GM10266 (cell line): ENCODE data around the gene KCNK2.

ENCODE experiments used
- DNase-seq: peaks from one replicate; pipeline ENCODE4 v3.0.0; 2012; ENCODE audit errors: extremely low spot score
- CTCF ChIP-seq: IDR thresholded peaks from 2 replicates; pipeline ENCODE4 v1.5.1; 2012; ENCODE audit warnings: mild to moderate bottlenecking, low read depth; ENCODE audit not compliant: control insufficient read depth, insufficient read depth; ENCODE audit errors: missing control alignments

The KCNK2 gene

GRCh38 chr1:215076322-215076721, 6.2 kb upstream of the KCNK2 start:
- TF ChIP-seq CTCF = no peak
- DNase-seq = peak; percentile 27

DNA sequence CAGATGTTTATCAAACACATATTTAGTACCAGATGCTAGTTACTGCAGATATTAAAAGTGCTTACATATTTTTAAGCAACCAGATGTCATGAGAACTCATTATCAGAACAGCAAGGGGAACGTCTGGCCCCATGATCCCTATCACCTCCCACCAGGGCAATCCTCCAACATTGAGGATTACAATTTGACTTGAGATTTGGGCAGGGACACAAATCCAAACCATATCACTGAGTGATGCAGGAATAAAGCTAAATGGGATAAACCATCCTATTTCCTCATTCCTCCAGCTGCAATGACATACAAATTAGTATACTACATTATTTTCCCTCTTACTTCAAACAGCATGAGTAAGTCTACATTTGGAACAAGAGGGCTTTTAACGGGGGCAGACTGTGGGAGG, 3.1 kb upstream of the KCNK2 start:
- no peak for DNase-seq
- no peak for TF ChIP-seq CTCF

DNA sequence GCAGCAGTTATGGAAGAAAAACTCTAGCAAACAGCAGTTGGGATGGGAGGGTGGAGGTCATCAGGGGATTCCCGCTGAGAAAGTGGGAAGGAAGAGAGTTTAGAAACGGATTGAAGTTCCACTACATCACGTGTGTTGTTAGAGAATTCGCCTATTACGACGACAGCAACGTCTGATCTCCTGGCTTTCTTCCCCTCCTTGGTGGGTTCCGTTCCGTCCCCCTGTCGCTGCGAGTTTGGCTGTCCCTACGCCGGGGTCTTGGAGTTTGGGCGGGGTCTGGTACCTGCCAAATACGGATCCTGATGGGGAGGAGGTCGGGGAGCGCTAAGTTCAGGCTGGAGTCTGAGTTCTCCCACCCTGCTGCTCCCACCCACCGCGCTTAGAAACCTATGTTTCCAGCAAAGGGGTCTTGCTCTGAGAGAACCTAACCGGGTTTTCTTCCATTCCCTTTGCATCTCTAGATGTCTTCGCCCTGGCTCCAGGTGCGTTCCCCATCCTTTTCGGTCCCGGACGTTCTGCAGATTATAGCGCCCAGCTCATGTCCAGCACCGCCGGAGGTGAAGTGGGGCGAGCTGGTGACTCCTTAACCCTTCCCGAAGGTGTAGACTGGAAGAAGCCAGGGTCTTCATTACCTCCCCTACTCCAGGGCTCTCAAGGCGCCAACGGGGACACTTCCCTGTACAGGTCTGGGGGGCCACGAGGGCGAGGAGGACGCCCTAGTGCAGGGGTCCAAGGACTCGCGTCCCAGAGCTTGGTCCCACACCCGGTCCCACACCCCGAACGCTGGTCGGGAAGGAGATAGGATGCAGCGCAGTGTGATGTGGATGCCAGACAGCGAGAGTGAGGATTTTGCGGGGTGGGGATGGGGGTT, 641 bp upstream of the KCNK2 start:
- no peak for DNase-seq
- TF ChIP-seq CTCF = no peak

- no peak for DNase-seq
- TF ChIP-seq CTCF = no peak
These were observed 935 bp downstream of the KCNK2 start for GRCh38 chr1:215083383-215083961.

GRCh38 chr1:215084621-215085020, 2.1 kb downstream of the KCNK2 start:
- no peak for TF ChIP-seq CTCF
- no peak for DNase-seq

- no peak for TF ChIP-seq CTCF
These were observed 5.1 kb downstream of the KCNK2 start for GRCh38 chr1:215087603-215088002.

GRCh38 chr1:215094381-215094780, 11.8 kb downstream of the KCNK2 start:
- no peak for TF ChIP-seq CTCF
- no peak for DNase-seq

More at GRCh38 chr1:215087603-215088002, 5.1 kb downstream of the KCNK2 start:
- DNase-seq = no peak
